GM10248 (cell line): ENCODE measurements around the gene PODXL.

ENCODE experiments used
- CTCF ChIA-PET: fragments of 300-600 bp; sonication (Branson Sonifier 250); formaldehyde crosslinking; extraction: SDS; loops from one replicate; lab custom pipeline; 2021; ENCODE audit warnings: antibody characterized with exemption; lab: Yijun Ruan, JAX
- POLR2A ChIA-PET: fragments of 350-650 bp; sonication (Branson Sonifier 250); formaldehyde crosslinking; extraction: SDS; loops from one replicate; lab custom pipeline; 2020; ENCODE audit warnings: antibody characterized with exemption; lab: Yijun Ruan, JAX
- DNase-seq: peaks from one replicate; pipeline ENCODE4 v3.0.0; 2012; ENCODE audit errors: extremely low spot score
- CTCF ChIP-seq: IDR thresholded peaks from 2 replicates; pipeline ENCODE4 v1.5.1; 2012; ENCODE audit warnings: mild to moderate bottlenecking, low read depth; ENCODE audit errors: extremely low read depth, missing control alignments, control extremely low read depth

Gene PODXL

GRCh38 chr7:131556053-131556908, at the start of gene PODXL:
TSS of gene PODXL (minus strand) at chr7:131556628. CDS start at chr7:131556359, 269 bp downstream.
- POLR2A ChIA-PET = no interaction called here
- DNase-seq = peak; percentile 85
- CTCF ChIA-PET = interaction anchor here (1.5 to 2.3 kb wide), 2 partner anchors 11 kb away, joined by 5 to 9 read pairs; no protein-coding TSS in a partner anchor
- TF ChIP-seq CTCF = no peak

- DNase-seq = no peak
- TF ChIP-seq CTCF = no peak
- ChIA-PET POLR2A (no interaction called here), CTCF (no interaction called here)
Observed at GRCh38 chr7:131605280-131605878, 49.0 kb upstream of the PODXL start.

GRCh38 chr7:131604841-131605279, 48.4 kb upstream of the PODXL start:
- TF ChIP-seq CTCF = no peak
- CTCF ChIA-PET = no interaction called here
- no peak for DNase-seq
- POLR2A ChIA-PET = no interaction called here

GRCh38 chr7:131603932-131604331, 47.5 kb upstream of the PODXL start:
- ChIA-PET POLR2A (no interaction called here), CTCF (no interaction called here)
- TF ChIP-seq CTCF = no peak
- DNase-seq = no peak

GRCh38 chr7:131602994-131603372, 46.6 kb upstream of the PODXL start:
- DNase-seq = no peak
- CTCF ChIA-PET = no interaction called here
- POLR2A ChIA-PET = no interaction called here
- no peak for TF ChIP-seq CTCF

GRCh38 chr7:131602304-131602993, 46.0 kb upstream of the PODXL start:
- CTCF ChIA-PET = no interaction called here
- POLR2A ChIA-PET = no interaction called here
- DNase-seq = no peak
- TF ChIP-seq CTCF = no peak
